GM21447 (cell line): Measurements from ENCODE around the gene SLC10A6.
A peak's percentile ranks its signal among the peaks of the same experiment; 100 is the strongest.
"Not testable (repeated sequence)": the region's sequence is repeated elsewhere in the genome, so short reads cannot be mapped to it uniquely, and the experiment has no call there.

Experiments
- ATAC-seq: cut with Tn5 transposase; IDR thresholded peaks from one replicate; pipeline ENCODE4 v1.9.1; 2021; ENCODE audit not compliant: unreplicated experiment

The SLC10A6 gene, protein sequence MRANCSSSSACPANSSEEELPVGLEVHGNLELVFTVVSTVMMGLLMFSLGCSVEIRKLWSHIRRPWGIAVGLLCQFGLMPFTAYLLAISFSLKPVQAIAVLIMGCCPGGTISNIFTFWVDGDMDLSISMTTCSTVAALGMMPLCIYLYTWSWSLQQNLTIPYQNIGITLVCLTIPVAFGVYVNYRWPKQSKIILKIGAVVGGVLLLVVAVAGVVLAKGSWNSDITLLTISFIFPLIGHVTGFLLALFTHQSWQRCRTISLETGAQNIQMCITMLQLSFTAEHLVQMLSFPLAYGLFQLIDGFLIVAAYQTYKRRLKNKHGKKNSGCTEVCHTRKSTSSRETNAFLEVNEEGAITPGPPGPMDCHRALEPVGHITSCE

DNA sequence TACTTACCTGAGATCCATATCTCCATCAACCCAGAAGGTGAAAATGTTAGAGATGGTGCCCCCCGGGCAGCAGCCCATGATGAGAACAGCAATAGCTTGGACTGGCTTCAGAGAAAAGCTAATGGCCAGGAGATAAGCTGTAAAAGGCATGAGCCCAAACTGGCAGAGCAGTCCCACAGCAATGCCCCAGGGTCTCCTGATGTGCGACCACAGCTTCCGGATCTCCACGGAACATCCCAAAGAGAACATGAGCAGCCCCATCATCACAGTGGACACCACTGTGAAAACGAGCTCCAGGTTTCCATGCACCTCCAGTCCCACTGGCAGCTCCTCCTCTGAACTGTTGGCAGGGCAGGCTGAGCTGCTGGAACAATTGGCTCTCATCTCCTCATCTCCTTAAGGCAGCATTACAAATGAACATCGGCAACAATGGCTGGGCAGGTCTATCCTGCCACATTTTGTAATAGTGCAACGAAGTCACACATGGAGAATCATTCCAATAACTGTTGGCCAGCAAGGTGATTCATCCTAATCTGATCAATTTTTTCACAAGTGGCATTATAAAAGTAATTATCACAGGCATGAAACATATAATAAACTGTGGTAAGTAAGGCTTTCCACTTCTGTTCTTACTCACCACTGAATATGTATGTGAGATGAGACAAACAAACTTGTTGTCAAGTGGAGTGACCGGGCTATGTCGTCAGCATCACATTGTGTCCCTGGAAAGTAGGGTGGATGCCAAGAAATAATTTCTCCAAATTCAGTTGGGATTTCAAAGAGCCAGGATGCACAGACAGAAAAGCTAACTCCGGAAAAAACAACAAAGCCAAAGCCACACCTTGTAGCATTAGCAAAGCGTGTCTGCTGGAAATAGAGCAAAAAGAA lies at the start of gene SLC10A6:
SLC10A6 (minus strand) TSS at position 653 of the 888 bp plus-strand sequence; CDS start at position 384, 269 bp downstream.
- ATAC-seq = no peak

DNA sequence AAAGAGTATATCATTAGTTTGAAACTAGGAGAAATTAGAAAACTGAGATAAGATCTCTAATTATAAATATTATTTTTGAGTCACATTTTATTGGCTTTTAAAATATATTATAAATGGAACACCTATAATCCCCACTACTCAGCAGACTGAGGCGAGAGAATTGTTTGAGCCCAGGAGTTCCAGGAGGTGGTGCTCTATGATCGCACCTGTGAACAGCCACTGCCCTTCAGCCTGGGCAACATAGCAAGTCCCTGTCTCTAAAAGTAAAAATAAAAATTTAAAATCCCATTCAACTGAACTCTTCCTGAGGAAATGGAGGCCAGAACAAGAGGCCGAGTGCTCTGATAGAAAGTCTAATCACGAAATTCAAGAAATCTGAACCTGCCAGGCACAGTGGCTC lies 49.4 kb upstream of the SLC10A6 start:
- no peak for ATAC-seq

DNA sequence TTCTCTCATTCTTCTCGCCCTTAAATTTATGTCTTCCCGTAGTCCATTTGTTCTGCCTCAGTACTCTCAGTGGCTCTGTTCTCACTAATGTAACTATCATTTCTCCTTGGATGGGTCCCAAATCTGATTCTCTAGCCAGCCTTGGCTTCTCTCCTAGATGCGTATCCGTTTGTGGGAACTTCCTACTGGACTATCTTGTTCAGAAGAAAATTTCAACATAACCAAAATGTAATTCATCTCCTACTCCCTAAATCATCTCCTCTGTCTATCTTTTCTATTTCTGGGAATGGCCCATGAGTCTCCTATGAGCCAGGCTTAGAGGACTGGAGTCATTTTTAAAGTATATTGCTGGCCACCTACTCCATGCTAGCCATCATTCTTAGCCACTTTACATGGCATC lies 47.4 kb upstream of the SLC10A6 start:
- ATAC-seq = no peak

DNA sequence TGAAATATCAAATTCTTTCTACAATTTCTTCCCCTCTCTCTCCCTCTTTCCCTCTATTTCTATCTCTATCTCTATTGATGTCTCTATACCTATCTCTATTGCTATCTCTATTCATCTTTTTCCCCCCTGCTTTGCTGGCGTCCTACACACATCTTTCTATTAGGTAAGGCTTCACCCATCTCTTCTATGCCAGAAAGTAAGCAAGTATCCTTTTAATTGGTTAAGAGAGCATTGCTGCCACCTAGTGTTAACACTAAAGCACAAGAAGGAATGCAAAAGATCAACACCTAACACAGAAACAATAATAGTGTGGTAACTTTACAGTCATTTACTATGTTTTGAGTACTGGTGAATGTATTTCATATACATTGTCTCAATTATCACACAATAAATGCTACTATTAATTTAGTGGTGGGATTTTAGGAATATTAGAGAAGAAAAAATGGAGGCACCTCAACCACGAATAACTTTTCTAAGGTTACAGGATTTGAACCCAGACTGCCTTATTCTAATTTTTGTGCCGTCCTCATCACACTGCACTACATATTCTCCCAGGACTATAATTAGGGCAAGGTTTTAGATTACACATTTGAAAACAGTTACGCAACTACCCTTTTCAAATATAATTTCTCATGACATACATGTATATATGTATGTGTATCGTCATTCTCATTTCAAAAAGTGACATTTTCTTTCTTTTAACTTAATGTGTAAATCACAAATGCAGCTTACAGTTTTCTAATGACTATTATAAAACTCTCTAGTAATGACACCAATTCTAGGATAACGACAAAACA lies 46.7 kb upstream of the SLC10A6 start:
- peak; percentile 47 for ATAC-seq

DNA sequence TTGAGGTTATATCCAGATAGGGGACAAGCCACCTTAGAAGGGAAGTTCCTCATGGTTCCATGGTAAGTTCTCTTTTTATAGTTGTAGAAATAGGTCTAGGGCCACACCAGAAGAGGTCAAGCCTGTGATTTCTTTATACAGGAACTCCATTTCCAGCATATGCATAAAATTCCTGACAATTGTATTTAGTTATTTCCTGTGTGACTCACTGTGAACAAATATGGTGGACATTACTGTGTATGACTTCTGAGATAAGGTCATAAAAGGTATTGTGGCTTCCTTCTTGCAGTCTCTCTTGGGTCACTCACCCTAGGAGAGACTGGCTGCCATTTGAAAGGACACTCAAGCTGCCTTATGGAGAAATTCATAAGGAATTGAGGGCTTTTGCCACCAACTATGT lies 45.3 kb upstream of the SLC10A6 start:
- ATAC-seq = no peak

DNA sequence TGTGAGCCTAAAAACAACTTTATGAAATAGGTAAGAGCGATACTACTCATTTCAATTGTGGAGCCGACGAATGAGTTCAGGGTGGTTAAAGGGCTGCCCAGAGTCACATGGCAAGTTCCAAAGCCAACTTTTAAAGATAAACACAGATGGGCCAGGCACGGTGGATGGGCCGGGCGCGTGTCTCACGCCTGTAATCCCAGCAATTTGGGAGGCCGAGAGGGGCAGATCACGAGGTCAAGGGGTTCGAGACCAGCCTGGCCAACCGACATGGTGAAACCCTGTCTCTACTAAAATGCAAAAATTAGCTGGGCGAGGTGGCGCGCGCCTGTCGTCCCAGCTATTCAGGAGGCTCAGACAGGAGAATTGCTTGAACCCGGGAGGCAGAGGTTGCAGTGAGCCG lies 44.0 kb upstream of the SLC10A6 start:
- no peak for ATAC-seq

DNA sequence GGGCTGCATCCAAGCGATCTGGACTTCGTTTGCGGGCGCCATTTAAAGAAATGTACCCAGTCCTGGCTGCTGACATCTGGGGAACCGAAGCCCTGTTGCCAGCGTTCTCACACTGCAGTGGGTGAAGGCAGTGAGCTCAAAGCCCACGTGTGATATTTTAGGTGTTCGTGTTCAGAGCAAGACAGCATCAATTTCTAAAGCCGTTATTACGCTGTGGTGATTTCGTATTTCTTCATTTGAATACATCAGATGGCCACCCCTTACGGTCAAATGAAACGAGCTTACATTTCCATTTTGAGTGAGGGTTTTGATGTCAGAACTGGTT lies 43.4 kb upstream of the SLC10A6 start:
- no peak for ATAC-seq

DNA sequence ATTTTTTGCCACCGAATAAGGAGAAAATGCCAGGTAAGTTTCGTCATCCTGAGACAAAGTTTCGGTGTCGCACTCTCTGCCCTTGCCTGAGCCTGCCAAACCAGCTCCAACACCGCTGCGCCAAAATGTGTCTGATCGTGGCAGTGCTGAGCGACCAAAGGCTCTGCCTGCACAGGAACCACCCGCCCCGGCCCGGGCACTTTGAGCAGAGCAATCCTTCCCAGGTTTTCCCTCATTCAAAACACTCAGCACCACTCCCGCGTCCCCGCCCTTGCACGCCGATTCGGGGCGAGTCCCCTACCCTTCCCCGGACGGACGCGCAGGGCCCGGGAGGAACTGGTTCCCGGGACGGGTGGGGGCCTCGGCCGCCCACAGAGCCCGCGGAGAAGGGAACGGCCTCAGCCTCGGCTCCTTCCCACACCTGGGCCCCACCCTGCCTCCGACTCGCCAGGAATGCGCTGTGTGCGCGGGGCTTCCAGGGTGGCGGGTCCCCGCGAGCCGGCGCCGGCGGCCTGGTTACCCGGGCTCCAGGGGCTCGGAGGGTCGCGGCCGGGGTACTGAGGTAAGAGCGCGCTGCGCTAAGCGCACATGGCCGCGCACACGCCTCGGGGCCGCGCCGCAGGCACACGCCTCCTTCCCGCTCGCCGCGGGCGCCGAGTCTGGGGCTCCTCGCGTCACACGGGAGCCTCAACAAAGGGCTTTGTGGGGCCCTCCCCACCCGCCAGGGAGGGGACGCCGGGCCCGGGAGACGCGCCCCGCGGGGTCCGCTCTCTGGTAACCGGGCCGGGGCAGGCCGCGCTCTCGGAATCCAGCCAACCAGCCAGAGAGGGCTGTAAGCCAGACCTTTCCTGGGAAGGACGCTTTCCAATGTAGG lies 42.8 kb upstream of the SLC10A6 start, which contains the start of gene C4orf36:
C4orf36 (minus strand) TSS at position 661 of the 874 bp plus-strand sequence. CDS start 902 bp downstream, outside the sequence.
- ATAC-seq = peak; percentile 57

DNA sequence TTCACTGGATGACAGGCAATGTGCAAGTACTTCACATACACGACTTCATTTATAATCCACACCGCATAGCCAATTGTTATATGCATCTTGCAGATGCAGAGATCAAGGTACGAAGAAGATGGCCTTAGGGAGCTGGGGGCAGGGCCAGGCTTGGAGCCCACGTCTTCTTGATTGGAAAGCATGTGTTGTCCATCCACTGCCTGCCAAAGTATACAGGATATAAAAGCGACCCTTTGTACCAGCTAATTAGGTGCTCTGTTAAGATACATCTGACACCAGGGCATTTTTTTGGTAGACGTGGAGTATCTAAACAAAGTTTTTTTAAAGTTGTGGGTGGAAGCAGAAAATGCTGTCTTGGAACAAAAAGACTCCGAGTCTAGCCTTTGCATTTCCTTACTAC lies 41.6 kb upstream of the SLC10A6 start:
- ATAC-seq = no peak

DNA sequence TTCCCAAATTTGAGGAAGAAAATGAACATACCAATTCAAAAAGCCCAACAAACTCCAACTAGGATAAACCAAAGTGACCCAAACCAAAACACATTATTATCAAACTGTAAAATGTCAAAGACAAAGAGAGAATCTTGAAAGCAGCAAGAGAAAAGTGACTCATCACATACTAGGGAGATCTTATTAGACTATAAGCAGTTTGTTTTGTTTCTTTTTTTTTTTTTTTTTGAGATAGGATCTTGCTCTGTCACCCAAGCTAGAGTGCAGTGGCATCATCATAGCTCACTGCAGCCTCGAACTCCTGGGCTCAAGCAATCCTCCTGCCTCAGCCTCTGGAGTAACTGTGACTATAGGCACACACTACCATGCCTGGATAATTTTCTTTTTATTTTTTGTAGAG lies 30.5 kb upstream of the SLC10A6 start:
- ATAC-seq = no peak

DNA sequence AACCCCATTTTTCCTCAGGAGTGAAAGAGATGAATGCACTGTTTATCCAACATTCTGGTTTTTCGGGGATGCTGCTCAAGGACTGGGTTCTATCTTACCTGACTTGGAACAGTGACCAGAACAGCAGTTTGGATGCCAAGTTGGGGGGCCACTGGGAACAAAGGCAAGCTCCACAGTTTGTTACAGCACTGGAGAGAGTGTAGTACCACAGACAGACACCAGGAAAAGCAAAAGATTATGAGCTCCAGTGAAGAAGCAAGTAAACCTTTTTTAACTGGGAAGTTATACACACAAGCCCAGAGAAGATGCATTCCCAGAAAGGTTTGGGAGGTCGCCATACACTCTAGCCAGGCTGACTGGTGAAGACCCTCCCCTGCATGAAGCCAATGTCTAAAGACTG lies 29.5 kb upstream of the SLC10A6 start:
- no peak for ATAC-seq

DNA sequence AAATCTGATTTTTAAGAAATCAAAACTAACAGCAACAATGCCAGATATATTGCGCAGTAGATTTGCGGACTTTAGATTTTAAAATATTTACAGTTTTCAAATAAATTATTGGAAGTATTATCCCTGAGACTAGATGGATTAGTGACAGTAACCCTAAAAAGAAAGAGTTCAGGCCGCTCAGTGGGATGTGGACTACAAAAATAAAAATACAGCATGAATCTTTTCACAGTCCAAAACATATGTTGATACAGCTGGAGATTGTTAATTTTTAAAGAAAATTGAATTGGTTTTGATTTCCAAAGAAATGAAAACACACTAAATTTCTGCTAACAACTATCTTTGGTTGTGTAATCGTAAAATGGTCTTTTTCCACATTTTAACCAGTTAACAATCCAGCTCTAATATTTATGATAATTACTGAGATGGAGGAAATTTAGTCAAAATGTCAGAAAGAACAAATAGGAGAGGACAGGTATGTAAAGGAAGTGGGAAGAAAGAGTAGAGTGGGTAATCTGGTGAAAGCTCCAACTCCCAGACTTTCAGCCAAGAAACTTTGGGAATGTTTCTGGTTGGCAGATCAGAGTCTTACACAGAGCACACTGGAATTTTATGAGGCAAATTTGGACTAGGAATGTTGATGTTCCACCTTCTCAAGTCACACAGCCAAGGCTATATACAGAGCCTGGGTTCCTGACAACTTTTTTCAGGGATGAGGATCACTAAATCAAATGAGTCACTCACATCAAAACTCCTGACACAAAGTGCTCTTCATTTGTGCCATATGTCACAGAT lies 27.9 kb upstream of the SLC10A6 start:
- no peak for ATAC-seq

DNA sequence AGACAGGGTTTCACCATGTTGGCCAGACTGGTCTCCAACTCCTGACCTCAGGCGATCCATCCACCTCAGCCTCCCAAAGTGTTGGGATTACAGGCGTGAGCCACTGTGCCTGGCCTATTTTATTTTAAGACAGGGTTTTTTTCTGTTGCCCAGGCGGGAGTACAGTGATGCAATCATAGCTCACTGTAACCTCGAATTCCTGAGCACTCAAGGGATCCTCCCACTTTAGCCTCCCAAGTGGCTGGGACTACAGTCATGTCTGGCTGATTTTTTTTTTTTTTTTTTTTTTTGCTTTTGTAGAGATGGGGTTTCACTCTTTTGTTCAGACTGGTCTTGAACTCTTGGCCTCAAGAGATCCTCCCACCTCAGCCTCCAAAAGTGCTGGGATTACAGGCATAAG lies 26.3 kb upstream of the SLC10A6 start:
- not testable (repeated sequence) for ATAC-seq

DNA sequence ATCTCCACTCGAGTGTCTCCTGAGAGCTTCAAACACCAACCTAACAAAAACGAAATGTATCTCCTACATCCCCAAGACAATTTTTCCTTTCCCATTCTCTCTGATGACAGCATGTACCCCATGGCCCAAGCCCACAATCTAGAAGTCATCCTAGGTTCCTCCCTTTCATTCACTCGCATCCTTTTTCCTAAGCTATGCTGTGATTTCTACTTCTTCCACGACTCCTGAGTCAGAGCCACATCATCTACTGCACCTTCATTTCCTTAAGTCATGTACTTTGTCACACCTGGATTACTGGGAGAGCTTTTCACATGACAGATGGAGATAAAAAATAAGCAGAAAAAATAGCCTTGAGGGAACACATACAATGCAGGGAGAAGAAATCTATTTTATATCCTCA lies 23.0 kb upstream of the SLC10A6 start:
- no peak for ATAC-seq

DNA sequence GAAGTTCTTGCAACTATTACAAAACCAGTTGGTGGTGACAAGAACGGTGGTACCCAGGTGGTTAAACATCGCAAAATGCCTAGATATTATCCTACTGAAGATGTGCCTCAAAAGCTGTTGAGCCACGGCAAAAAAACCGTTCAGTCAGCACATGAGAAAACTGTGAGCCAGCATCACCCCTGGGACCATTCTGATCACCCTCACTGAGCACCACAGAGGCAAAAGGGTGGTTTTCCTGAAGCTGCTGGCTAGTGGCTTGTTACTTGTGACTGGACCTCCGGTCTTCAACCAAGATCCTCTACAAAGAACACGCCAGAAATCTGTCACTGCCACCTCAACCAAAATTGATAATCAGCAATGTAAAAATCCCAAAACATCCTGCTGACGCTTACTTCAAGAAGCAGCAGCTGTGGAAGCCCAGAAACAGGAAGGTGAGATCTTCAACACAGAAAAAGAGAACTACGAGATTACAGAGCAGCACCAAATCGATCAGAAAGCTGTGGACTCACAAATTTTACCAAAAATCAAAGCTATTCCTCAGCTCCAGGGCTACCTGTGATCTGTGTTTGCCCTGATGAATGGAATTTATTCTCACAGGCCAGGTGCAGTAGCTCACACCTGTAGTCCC lies 21.4 kb upstream of the SLC10A6 start:
- ATAC-seq = no peak

DNA sequence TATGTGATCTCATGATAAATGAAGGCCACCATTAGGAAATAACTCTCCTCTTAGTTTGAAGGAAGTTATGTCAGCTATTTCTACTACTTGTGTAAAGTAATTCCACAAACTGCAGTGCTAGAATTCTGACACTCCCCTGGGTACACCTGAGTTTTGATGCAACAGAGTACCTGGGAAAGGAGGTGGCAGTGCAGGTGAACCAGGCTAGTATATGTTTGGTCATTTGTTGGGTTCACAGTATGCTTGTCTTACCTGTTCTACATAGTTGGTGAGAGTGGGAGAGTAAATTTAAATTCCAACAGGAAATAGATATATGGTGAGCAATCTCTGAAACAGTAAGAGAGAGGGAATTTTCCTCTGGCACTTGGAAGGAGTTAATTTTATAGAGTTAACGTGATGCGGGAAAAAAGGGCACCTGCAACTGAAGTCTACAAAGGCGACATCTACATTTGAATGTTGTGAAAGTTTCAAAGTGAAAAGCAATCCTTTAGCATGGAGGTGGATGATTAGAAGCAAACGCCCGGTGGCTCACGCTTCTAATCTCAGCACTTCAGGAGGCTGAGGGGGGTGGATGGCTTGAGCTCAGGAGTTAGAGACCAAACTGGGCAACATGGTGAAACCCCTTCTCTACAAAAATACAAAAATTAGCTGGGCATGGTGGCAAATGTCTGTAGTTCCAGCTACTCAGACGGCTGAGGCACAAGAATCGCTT lies 8.3 kb upstream of the SLC10A6 start:
- ATAC-seq = no peak

DNA sequence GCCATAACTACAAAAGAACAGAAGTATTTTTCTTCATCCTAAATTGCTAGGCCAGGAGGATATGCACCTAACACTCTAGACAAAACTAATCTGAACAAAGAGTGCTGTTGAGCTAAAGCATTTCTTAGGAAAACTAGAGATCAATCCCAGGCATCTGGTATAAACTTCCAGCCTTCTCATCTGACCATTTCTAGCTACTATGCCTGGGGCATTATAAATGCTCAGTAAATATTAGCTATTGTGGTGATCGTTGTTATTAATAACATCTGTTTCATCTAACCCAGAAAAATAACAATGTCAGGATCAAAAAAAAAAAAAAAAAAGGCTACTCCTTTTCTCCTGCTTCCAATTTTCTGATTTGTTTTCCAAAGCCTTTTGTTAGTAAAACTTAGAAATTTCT lies 7.7 kb upstream of the SLC10A6 start:
- ATAC-seq = no peak

DNA sequence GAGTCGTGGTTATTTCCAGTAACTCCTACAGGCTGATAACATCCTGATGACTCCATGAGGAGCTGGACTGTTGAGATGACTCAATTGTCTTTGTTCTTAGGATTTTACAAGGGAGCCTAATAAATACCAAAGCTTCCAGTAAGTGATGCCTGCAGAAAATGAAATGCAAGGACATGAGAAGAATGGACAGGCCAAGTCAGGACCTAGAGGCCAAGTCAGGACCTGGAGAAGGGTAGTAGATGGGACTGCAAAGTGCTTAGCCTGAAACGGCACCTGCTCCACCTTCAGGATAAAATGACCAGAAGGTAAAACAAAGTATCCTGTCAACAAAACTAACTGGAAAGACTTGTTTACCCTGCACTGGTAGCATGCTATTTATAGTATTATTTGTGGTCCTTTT lies 6.4 kb upstream of the SLC10A6 start:
- ATAC-seq = no peak

DNA sequence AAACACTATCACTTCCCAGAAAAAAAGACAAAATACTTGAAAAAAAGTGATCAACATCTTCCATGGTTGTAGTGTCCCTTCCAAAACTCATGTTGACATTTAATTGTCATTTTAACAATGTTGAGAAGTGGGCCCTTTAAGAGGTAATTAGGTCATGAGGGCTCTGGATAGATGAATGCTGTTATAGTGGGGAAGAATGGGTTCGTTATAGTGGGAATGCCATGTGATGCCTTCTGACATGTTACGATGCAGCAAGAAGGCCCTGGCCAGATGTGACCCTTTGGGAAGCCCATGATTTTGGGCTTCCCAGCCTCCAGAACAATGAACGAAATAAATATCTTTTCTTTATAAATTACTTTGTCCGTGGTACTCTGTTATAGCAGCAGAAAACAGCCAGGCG lies 4.0 kb upstream of the SLC10A6 start:
- no peak for ATAC-seq
